Fibroblast of peridontal ligament (primary cell): ENCODE data around the gene POC1B.

ENCODE experiments used
- DNase-seq: peaks from one replicate; pipeline ENCODE4 v3.0.0-alpha.2; 2010; ENCODE audit errors: extremely low read depth

POC1B gene

DNA sequence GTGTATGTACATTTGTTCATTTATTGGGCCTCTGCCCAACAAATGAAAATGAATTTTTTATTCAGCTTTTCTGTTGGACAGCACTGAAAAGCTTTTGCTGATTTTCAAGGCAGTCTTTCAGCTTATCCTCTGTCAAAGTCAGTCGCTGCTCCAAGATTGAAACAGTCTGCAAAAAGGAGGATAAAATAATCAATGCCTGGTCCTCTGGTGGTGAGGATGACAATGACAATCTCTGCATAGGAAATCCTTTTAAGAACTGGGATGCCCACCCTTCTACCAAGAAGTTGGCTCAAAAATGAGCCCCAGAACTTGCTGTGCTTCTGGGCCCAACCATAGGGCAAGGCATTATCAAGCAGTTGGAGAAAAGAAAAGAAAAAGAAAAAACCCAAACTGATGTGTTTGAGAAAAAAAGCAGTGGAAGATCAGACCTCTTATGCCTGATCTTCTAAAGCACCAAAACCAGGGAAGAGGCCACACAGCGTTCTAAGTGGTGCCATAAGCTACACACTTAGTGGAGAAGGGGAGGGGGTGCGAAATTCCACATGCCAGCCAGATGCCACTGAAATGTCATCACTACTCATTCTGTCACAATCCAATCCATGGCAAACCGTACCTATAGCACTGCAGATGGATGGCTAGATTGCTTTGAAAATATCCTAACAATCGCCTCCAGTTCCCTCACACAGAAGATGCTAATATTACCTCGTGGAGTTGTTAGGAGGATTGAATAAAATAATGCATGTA is 104.6 kb downstream of the POC1B start:
- DNase-seq, result no peak

DNA sequence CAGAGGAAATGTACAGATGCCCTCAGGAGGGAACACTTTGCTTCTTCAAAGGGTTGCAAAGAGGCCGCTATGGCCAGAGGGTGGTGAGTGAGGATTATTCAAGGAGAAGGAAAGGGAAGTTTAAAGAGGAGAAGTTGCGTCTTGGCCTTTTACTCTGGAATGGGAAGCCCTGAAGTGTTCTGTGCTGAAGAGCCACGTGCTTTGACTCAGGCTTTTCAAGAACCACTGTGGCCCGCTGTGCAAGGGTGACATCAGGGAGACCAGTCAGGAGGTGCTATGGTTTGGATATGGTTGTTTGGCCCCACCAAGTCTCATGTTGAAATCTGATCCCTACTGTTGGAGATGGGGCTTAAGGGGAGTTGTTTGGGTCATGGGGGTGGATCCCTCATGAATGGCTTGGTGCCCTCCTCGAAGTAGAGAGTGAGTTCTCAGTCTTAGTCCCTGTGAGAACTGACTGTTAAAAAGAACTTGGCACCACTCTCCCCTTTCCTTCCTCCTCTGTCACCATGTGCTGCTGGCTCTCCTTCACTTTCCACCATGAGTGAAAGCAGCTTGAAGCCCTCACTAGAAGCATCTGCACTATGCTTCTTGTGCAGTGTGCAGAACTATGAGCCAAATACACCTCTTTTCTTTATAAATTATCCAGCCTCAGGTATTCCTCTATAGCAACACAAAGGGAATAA is 107.5 kb downstream of the POC1B start:
- DNase-seq, result no peak

DNA sequence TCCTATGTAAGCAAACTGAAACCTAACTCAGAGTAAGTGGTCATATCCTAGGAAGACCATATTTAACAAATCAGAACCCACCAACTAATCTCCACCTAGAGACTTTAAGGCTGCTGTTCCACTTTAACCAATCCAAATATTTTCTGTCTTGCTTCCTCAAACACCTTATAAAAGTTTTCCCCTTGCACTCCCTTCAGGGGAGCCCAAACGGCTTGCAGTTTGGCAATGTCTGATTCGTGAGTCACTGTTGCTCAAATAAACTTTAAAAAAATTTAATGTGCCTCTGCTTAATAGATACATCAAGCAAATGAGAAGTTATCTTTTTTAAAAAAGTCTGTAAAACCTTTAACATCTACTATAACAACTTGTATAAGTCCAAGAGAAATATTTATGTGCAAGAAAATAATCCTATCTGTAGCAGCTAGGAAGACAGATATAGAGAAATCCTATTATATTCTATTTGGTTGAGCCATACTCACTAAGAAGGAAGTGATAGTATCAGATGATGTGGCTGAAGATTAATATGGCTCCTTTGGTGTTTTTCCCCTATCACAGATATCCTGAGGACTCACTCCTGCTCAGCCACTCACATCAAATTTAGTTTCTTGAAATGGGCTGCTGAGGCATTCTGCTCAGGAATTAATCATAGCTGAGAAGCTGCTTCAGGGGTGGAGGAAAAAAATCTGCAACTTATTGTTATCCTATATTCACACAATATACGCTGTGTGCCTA is 108.4 kb downstream of the POC1B start:
- peak; percentile 18 for DNase-seq

DNA sequence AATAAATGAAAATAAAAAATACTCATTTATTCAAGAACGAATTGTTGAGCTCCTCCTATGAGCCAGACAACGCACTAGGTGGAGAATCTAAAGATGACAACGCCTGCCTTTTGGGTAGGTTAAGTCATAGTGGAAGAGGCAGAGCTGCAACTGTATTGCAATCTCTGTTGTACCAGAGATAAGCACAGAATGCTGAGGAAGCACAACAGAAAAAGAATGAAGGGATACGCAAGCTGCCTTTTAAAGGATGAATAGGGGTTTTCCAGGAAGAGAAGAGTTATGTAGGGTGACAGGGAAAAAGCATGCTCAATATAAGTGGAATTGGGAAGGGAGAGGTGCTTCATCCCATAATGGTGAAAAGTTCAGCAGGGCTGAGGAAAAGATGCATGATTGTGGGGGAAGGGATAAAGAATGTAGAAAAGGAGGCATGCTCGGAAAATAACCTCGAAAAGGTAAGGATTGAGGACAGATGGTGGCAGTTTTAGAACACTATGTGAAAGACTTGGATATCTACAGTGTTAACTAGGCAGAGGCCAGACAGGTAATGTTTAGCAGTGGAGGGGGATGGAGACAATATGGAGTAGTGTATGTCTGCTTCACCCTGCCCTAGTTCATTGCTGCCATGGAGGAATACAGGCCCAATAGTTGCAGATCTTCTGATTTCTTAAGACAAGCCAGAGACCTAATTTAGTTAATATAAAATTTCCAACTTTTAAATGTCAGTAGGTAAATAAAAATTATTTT is 109.6 kb downstream of the POC1B start:
- DNase-seq, result no peak

DNA sequence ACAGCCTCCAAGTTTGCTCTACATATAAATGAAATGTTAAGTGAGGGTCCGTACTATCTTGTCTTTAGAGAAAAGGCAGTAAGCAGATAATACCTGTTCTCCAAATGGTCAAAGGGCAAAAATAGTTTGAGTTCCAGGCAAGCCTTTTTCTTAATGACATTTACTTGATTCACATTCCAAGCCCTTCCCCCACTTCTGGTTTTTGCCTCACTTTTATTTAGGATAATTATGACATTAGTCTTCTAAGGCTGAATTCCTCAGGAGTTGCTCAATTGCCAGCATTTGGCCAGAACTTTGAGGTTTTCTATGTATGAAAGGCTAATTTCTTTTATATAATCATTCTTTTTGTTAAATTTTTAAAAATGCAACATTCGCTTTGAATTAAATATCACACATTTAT is 111.0 kb downstream of the POC1B start:
- peak; percentile 80 for DNase-seq

DNA sequence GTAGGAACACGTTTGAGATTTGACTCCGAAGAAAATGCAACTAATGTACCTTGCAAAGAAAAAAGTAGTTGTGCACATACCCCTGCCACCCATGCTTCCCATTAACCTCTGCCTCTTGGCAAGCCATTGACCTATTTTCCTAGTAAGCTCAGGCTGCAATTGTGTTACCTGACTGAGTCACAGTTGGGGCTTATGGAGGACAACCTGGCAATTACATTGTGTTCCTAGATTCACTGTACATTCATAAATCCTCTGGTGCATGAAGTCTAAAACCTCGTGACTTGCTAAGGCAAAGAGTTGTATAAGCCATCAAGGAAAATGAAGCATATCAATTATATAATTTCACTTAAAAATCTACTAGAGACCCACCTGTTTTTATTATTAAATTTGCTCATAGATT is 111.5 kb downstream of the POC1B start:
- no peak for DNase-seq

DNA sequence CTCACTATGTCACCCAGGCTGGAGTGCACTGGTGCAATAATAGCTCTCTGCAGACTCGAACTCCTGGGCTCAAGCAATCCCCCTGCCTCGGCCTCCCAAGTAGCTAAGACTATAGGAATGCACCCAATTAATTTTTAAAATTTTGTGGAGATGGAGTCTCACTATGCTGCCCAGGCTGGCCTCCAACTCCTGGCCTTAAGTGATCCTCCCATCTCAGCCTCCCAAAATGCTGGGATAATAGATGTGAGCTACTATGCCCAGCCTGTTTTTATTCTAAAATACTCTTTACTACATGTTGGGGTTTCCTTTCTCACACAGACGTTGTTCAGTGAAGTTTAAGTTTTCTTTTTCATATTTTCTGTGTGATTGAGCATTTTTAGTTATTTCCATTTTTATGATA is 112.6 kb downstream of the POC1B start:
- DNase-seq, result no peak

DNA sequence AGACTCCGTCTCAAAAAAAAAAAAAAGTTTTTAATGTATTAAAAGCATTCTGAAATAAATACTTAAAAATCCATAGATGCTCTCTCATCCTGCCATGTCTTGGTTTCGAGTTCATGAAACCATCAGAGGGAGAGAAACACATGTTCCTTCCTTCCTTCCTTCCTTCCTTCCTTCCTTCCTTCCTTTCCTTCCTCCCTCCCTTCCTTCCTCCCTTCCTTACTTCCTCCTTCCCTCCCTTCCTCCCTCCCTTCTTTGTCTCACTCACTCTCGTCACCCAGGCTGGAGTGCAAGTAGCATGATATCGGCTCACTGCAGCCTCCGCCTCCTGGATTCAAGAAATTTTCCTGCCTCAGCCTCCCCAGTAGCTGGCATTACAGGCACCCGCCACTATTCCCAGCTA is 113.2 kb downstream of the POC1B start:
- DNase-seq, result no peak

DNA sequence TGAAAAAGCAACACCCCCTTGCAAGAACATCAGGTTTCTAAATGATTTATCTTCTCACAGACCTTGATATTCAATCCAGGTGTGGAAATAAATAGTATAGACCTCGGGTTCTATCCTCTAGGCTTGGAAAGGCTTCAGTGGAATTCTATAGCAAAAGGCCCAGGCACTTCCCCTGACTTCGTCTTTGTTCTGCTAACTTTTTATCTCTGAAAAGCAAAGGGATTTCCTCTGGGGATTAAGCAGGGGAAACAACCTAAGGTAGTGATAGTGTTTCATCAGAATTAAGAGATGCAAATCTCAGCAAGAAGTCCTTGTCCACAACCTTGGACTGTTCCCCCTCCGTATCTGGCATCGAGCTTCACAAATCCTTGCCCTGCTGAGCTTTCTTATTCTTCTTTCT is 114.0 kb downstream of the POC1B start:
- DNase-seq, result no peak

DNA sequence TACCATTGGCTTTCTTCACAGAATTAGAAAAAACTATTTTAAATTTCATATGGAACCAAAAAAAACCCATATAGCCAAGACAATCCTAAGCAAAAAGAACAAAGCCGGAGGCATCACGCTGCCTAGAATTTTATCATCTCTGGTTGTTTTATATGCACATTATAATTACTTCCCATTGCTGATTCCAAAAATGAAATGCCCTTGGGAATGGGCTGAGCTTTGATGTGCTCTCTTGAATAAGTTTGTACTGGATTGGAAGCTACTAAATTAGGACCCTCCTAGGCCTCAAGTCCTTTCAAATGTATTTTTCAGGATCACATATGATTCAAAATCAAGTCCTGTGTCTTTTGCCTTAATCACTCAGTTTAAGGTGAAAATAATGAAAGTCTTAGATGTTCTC is 114.6 kb downstream of the POC1B start:
- no peak for DNase-seq

DNA sequence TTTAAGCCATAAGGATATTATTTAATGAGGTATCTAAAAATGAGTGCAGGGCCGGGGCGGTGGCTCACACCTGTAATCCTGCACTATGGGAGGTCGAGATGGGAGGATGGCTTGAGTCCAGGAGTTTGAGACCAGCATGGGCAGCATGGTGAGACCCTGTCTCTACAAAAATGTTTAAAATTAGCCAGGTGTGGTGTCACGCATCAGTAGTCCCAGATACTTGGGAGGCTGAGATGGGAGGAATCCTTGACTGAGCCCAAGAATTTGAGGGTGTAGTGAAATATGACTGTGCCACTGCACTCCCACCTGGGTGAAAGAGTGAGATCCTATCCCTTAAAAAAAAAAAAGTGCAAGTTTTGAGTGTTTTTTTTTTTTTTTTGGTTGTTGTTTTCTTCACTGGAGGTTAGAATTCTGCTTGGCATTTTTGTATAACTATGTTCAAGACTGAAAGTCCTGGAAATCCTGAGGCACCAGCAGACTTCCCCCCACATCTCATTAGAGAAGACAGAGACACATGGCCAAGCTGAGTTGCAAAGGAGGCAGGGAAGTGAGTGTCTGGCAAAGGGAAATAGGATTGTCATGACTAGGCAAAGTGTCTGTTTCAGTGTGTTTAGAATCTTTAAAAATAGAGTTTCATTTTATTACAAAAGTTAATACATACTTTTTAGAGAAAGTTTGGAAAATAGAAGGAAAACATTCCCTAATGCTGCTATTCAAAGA is 120.1 kb downstream of the POC1B start:
- no peak for DNase-seq

DNA sequence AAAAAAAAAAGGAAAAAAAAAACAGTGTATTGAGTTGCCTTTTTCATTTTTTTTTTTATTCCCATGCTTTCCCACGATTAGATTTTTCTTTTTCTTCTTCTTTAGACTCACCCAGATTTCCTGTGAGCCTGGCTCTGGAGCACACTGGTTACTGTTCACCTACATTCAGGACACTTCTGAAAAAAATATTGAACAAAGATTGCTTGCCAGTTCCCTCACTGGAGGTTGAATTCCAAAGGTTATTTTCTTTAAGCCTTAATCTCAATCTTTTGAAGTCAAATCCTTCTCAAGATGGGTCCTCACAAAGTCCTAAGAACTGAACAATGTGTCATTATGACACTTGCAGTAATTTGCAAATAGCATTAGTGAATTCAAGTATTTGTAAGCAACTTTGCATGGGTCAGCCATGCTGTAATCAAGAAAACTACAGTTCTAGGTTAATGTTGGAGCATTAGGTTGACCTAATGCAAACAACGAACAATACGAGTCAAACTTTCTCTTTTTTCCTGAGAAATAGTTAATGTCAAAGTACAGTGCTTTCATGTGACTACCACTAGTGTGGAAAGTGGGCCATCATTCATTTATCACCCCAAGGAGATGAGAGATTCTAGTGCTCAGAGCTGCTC is 124.3 kb downstream of the POC1B start:
- no peak for DNase-seq

DNA sequence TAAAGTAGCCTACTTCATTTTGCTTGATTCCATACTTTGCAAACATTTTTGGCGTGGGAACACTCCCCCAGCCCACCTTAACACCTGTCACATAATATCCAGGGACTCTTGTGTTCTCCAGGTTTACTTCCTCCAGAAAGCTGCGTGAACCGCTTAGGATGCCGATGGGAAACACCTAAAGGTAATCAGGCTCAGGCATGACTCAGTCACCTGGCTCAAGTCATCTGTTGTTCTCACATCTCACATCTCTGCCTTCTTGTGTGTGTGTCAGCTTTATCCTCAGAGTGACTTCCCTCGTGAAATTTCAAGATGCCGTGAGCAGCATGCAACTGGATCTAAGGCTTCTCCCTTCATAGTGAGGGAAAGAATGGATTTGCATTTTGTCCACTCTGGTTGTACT is 125.4 kb downstream of the POC1B start:
- no peak for DNase-seq

DNA sequence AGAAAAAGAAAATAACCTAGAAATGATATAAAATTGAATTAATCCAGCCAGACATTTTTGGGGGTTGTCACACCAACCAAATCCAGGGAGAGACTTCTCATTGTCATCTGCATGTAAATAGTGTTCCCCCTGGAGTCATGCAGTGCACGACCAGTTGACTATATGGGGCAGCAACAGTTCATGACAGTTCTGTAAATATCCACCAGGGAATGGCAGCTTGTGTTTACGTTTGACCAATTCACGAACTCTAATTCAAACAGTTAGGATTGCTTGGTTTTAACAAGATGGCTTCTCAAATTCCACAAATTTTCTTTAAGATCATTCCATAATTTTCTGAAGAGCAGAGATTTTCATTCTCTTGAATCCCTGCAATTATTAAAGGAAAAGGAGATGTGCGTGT is 130.1 kb downstream of the POC1B start:
- DNase-seq, result no peak

DNA sequence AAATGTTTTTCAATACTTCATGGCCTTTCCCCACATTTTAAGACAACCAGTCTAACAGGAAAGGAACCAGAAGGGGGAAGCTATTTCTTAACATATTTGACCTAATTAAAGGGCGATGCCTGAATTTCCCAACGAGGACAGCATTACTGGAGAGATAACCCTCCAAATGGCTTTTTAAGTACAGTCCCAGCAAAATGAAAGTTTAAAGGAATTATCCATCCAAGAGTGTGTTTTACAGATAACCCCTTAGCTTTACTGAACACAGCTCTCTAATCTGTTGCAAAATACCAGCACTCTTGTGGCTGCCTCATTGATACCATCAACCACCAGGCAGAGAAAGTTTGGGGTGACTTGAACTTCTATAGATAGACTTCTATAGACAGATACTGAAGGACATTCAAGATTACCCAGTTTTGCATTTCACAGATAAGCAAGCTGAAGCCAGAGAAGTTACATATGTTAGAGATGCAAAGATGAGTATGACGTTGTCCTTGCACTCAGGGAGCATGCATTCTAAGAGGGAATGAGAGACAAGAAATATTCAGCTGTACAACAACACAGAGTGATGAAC is 132.2 kb downstream of the POC1B start:
- no peak for DNase-seq

DNA sequence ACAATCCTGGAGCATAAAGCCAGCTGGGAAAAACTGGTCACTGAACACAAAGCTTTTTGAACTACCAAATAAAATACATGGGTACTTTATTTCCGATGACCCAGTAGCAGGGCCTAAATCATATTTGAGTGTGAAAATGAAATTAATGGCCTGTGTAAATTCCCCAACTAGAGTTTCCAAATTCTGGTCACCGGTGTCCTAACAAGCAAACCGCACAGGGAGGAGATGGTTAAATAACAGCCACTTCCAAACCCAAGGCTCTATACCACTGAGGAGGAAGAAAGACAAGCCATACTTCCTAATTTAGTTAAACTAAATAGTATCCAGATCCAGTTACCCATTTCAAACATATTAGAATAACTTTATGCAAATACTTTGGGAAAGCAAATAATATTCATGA is 133.5 kb downstream of the POC1B start:
- no peak for DNase-seq

DNA sequence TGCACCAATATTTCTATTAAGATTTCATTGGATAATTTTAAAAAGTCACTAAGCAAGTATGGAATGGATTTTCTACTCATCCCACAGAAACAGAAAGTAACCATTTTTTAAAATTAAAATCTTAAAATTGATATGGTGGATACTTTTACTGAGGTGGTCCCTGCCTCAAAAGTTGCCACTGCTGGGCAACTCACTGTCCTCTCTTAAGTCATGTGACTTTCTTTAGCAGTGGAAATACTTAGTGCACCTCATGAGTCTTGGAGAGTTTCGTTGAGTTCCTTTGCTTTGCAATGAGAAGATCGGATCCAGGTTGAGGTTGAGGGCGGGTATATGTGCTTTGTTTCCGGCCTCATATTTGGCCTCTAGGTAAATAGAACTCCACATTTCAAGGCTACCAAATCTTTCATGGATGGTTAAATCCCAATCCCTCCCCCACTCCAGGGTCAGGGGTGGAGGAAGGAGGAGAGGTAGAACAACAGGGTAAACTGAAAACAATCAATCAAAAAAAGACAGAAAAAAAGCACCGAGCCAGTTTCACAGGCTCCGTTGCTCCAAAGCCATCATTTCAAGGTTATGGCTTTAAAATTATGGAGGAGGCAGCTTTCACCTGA is 134.0 kb downstream of the POC1B start:
- no peak for DNase-seq

DNA sequence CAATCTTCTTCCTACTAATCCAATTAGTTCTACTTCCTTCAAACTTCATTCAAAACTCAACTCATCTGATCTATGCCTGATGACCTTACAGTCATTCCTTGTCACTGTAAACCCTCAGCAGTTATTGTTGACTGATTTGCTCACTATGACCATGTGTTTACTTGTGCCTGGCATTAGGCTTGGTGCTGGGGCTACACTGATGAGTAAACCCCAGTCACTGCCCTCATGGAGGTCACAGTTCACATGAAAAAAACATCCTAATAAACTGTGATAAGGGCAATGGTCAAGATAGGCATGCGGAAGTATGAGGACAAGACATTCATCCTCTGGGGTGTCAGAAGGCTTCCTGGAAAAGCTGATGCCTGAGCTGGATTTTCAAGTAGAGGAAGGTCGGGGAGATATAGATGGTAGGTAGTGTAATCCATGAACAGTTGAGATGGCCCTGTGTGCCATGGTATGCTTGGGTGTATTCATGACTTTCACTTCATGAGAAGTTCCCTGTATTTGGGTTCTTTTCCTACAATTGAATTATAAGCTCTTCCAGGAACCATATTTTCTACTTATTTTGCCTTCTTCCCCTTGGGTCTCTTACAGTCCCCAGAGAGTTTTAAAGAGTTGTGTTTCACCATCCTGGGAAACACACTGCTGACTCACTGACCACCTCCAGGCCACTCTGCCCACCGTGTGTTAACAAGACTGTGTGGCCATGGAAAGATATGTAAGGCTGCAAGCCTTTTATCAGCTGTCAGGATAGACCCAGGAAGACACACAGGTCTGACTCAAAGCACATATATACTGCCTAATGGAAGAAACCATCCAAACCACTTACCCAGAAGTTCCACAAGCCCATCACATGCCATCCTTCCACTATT is 134.8 kb downstream of the POC1B start:
- DNase-seq, result peak; percentile 55
